Chondrocyte (in vitro differentiated cells): Measurements from ENCODE around the gene KCNQ5. TPM values are rescaled to one million over a fixed set of nuclear protein-coding genes. Genes with fewer than 3 reads are reported as not detected.

Experiments
- DNase-seq: peaks from one replicate; pipeline ENCODE4 v3.0.0; 2021; ENCODE audit warnings: mixed read lengths, low spot score
- H3K27ac Mint-ChIP-seq: one replicate; pipeline ENCODE4 v1.8.0; 2021; ENCODE audit warnings: mild to moderate bottlenecking, moderate library complexity, mixed read lengths; ENCODE audit not compliant: unreplicated experiment
- H3K27me3 Mint-ChIP-seq: 2 replicates; pipeline ENCODE4 v1.8.0; 2021; ENCODE audit warnings: low read depth, mixed read lengths
- H3K36me3 Mint-ChIP-seq: 2 replicates; pipeline ENCODE4 v1.8.0; 2021; ENCODE audit warnings: low read depth, mixed read lengths
- H3K4me1 Mint-ChIP-seq: 2 replicates; pipeline ENCODE4 v1.8.0; 2021; ENCODE audit warnings: low read depth, mild to moderate bottlenecking, mixed read lengths
- H3K4me3 Mint-ChIP-seq: one replicate; pipeline ENCODE4 v1.8.0; 2021; ENCODE audit warnings: mild to moderate bottlenecking, moderate library complexity, mixed read lengths; ENCODE audit not compliant: unreplicated experiment
- H3K9me3 Mint-ChIP-seq: 2 replicates; pipeline ENCODE4 v1.8.0; 2021; ENCODE audit warnings: low read depth, mixed read lengths
- CTCF ChIP-seq: fragments of 200-600 bp; sonication (generic); IDR thresholded peaks from 2 replicates; pipeline ENCODE4 v1.5.0; 2021; ENCODE audit warnings: antibody characterized with exemption, mild to moderate bottlenecking, moderate library complexity
- total RNA-seq: library from RNA; stranded (reverse); gene quantifications from 3 replicates; pipeline ENCODE4 v1.2.1, GENCODE V29; 2021

Gene KCNQ5
- total RNA-seq, 1 donor from 2014 or later = 4.1 TPM

- no peak for DNase-seq
- Mint-ChIP-seq H3K9me3 (no peaks in the 10 kb centered on the region), H3K4me1 (no peaks in the 10 kb centered on the region), H3K36me3 (no peaks in the 10 kb centered on the region), H3K27ac (no peak overlapping the region), H3K4me3 (no peak overlapping the region), H3K27me3 (no peaks in the 10 kb centered on the region)
- no peak for TF ChIP-seq CTCF
These were observed 149.1 kb downstream of the KCNQ5 start for GRCh38 chr6:72770959-72771358.

- no peak for TF ChIP-seq CTCF
- Mint-ChIP-seq H3K9me3 (no peaks in the 10 kb centered on the region), H3K4me3 (no peak overlapping the region), H3K27ac (no peak overlapping the region), H3K4me1 (peaks cover 2% of the 10 kb centered on the region), H3K27me3 (no peaks in the 10 kb centered on the region), H3K36me3 (no peaks in the 10 kb centered on the region)
- DNase-seq = no peak
These were observed 154.6 kb downstream of the KCNQ5 start for GRCh38 chr6:72776456-72776855.

- H3K36me3 Mint-ChIP-seq = no peaks in the 10 kb centered on the region
- no peaks in the 10 kb centered on the region for H3K27me3 Mint-ChIP-seq
- peaks cover 19% of the 10 kb centered on the region for H3K4me1 Mint-ChIP-seq
- no peak overlapping the region for H3K4me3 Mint-ChIP-seq
- DNase-seq = no peak
- no peak for TF ChIP-seq CTCF
- no peak overlapping the region for H3K27ac Mint-ChIP-seq
- no peaks in the 10 kb centered on the region for H3K9me3 Mint-ChIP-seq
These were observed 159.8 kb downstream of the KCNQ5 start for GRCh38 chr6:72781624-72782023.

- no peak for DNase-seq
- H3K4me3 Mint-ChIP-seq = no peak overlapping the region
- H3K27ac Mint-ChIP-seq = no peak overlapping the region
- H3K4me1 Mint-ChIP-seq = peaks cover 28% of the 10 kb centered on the region
- no peaks in the 10 kb centered on the region for H3K27me3 Mint-ChIP-seq
- H3K36me3 Mint-ChIP-seq = no peaks in the 10 kb centered on the region
- TF ChIP-seq CTCF = no peak
- no peaks in the 10 kb centered on the region for H3K9me3 Mint-ChIP-seq
These were observed 161.2 kb downstream of the KCNQ5 start for GRCh38 chr6:72783035-72783434.

- Mint-ChIP-seq H3K9me3 (no peaks in the 10 kb centered on the region), H3K27ac (peak overlapping the region; percentile 37), H3K4me1 (peaks cover 29% of the 10 kb centered on the region), H3K27me3 (no peaks in the 10 kb centered on the region), H3K4me3 (no peak overlapping the region), H3K36me3 (no peaks in the 10 kb centered on the region)
- no peak for DNase-seq
- no peak for TF ChIP-seq CTCF
These were observed 161.8 kb downstream of the KCNQ5 start for GRCh38 chr6:72783666-72784065.
